GM13976 (cell line): ENCODE results near the gene RSRC2.

Source experiments
- DNase-seq: peaks from one replicate; pipeline ENCODE4 v3.0.0; 2012; ENCODE audit warnings: low spot score
- in situ Hi-C: fragments of 300-500 bp; cut with MboI; formaldehyde crosslinking; loops from one replicate; pipeline ENCODE4 v1.12.0; 2022; ENCODE audit warnings: low sequenced_read_pairs, mixed read lengths, inconsistent platforms; ENCODE audit not compliant: unreplicated experiment
- TF ChIP-seq, protein P1 (sequence below): IDR thresholded peaks from 2 replicates; pipeline ENCODE4 v1.5.1; 2012; ENCODE audit warnings: borderline replicate concordance, mild to moderate bottlenecking; ENCODE audit not compliant: insufficient read depth; ENCODE audit errors: extremely low read depth, missing control alignments, control extremely low read depth

RSRC2 gene

DNA sequence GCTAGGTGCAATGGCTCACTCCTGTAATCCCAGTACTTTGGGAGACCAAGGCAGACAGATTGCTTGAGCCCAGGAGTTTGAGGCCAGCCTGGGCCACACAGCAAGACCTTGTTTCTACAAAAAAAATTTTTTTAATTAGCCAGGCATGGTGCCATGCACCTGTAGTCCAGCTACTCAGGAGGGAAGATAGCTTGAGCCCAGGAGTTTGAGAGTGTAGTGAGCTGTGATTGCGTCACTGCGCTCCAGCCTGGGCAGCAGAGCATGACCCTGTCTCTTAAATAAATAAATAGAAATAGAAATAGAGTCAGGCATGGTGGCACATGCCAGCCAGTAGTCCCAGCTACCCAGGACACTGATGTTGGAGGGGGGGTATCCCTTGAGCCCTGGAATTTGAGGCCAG lies 67.5 kb downstream of the RSRC2 start:
- TF ChIP-seq, protein P1, sequence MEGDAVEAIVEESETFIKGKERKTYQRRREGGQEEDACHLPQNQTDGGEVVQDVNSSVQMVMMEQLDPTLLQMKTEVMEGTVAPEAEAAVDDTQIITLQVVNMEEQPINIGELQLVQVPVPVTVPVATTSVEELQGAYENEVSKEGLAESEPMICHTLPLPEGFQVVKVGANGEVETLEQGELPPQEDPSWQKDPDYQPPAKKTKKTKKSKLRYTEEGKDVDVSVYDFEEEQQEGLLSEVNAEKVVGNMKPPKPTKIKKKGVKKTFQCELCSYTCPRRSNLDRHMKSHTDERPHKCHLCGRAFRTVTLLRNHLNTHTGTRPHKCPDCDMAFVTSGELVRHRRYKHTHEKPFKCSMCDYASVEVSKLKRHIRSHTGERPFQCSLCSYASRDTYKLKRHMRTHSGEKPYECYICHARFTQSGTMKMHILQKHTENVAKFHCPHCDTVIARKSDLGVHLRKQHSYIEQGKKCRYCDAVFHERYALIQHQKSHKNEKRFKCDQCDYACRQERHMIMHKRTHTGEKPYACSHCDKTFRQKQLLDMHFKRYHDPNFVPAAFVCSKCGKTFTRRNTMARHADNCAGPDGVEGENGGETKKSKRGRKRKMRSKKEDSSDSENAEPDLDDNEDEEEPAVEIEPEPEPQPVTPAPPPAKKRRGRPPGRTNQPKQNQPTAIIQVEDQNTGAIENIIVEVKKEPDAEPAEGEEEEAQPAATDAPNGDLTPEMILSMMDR, result no peak
- no peak for DNase-seq
- in situ Hi-C loops, result no loop called here

DNA sequence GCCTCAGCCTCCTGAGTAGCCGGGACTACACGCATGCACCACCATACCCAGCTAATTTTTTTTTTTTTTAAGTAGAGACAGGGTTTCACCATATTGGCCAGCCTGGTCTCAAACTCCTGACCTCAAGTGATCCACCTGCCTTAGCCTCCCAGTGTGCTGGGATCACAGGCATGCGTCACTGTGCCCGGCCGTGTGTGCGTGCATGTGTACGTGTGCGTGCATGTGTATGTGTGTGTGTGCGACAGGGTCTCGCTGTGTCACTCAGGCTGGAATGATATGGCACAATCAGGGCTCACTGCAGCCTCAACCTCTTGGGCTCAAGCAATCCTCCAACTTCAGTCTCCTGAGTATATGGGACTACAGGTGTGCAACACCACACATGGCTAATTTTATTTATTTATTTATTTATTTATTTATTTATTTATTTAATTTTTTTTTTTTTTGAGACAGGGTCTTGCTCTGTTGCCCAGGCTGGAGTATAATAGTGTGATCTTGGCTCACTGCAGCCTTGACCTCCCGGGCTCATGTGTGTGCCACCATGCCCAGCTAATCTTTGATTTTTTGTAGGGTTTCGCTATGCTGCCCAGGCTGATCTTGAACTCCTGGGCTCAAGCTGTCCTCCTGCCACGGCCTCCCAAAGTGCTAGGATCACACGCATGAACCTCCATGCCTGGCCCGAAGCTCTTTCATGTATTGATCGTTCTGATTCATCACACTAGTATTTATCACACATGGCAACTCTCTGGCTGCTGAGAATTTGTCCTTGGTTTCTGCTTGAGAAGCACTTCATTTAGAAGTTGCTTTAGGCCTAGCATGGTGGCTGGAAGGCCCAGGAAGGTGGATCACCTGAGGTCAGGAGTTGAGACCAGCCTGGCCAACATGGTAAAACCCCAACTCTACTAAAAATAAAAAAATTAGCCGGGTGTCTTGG lies 68.4 kb downstream of the RSRC2 start:
- in situ Hi-C loops, result no loop called here
- TF ChIP-seq, protein P1, result no peak
- DNase-seq, result no peak

DNA sequence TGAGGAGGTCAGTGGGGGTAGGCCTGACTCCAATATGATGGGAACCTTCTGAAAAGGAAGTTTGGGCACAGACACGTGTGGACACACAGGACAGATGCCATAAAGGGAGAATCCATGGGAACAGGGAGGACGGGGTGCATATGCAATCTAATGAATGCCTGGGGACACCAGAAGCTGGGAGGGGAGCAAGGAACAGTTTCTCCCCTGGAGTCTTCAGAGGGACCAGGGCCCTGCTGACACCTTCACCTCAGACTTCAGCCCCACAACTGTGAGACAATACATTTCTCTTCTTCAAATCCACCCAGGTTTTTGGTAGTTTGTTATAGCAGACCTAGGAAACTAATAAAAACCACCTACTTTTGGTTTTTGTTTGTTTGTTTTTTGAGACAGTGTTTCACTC lies 69.1 kb downstream of the RSRC2 start:
- in situ Hi-C loops, result no loop called here
- DNase-seq, result no peak
- TF ChIP-seq, protein P1, result no peak

DNA sequence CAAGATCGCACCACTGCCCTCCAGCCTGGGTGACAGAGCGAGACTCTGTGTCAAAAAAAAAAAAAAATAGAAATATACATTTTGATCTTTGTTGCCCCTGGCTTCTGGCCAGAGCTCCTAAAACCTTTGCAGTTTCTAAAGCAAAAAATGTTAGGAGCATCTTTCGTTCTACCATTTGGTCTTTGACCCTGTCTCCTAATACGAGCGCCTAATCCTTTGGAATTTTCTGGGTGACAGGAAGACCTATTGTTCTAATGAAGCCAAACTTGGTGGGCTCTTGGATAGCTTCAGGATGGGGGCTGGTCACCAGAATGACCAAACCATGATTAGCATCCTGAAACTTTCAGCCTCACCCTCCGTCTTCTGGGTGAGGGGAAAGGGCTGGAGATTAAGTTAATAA lies 72.0 kb downstream of the RSRC2 start:
- in situ Hi-C loops, result no loop called here
- TF ChIP-seq, protein P1, result no peak
- no peak for DNase-seq

DNA sequence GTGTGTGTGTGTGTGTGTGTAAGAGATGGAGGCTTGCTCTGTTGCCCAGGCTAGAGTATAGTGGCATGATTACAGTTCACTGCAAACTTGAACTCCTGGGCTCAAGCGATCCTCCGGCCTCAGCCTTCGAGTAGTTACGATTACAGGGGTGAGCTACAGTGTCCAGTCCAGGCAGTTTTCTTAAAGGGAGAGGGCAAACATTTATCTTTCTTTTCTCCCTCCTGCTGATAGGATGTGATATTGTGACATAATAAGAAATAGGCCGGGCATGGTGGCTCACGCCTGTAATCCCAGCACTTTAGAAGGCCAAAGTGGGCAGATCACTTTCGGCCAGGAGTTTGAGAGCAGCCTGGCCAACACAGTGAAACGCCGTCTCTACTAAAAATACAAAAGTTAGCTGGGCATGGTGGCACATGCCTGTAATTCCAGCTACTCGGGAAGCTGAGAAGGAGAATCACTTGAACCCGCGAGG lies 72.5 kb downstream of the RSRC2 start:
- DNase-seq, result no peak
- in situ Hi-C loops, result no loop called here
- TF ChIP-seq, protein P1, result no peak
